Pancreas (tissue), 10 donors: Measurements from ENCODE around the gene SKI. TPM values are rescaled to one million over a fixed set of nuclear protein-coding genes. Genes with fewer than 3 reads are reported as not detected.
"Not testable (repeated sequence)": the region's sequence is repeated elsewhere in the genome, so short reads cannot be mapped to it uniquely, and the experiment has no call there.

Experiments
- ATAC-seq, 4 donors: fragments of 200-7000 bp; cut with Tn5 transposase; one replicate each; pipeline versions ENCODE4 v1.8.0 to v1.9.1; 2020; ENCODE audit warnings: mild to moderate bottlenecking in 4 of 4, moderate library complexity in 4 of 4
- DNase-seq, 6 donors: peaks; one replicate each; pipeline ENCODE4 v3.0.0-alpha.2; 2020
- FAIRE-seq: peaks from 2 replicates; lab custom pipeline; 2012; peaks lifted over from hg19 to GRCh38; lab: Jason Lieb, UNC
- H3K27ac ChIP-seq, 4 donors: fragments of 200-600 bp; sonication (generic); 1 replicate in 3 of 4; 2 replicates in 1 of 4; pipeline versions ENCODE4 v1.5.0 to v1.8.0; 2020
- H3K27me3 ChIP-seq, 4 donors: fragments of 200-600 bp; one replicate each; pipeline ENCODE4 v1.8.0; 2021
- H3K36me3 ChIP-seq, 3 donors: fragments of 200-600 bp; sonication (generic) in 1 of 3; one replicate each; pipeline versions ENCODE4 v1.5.0 to v1.8.0; 2020 to 2021
- H3K4me1 ChIP-seq, 3 donors: fragments of 200-600 bp; one replicate each; pipeline ENCODE4 v1.8.0; 2021
- H3K4me3 ChIP-seq, 4 donors: fragments of 200-600 bp; sonication (generic) in 2 of 4; one replicate each; pipeline versions ENCODE4 v1.5.0 to v1.8.0; 2020 to 2021
- H3K9me3 ChIP-seq, 4 donors: fragments of 200-600 bp; one replicate each; pipeline ENCODE4 v1.8.0; 2021
- CTCF ChIP-seq, 4 donors: fragments of 200-600 bp; sonication (generic) in 3 of 4; IDR thresholded peaks; one replicate each; pipeline versions ENCODE4 v1.5.0 to v1.8.0; 2021; ENCODE audit warnings: antibody characterized with exemption in 4 of 4
- WGBS, 2 donors: extraction: QIAGEN DNeasy Blood & Tissue Kit; methylation state at CpG; one replicate each; pipeline ENCODE4 v1.1.7; 2013; 5-methylcytosine and 5-hydroxymethylcytosine counted together
- intact Hi-C, 3 donors: fragments of 100-400 bp; cut with DNase I; formaldehyde crosslinking; loops; one replicate each; pipeline versions ENCODE4 v1.11.1 to v1.14.2; 2022
- polyA plus RNA-seq, 2 donors: library from polyadenylated mRNA; stranded (reverse); fragments of 200-250 nt; gene quantifications; one replicate each; pipeline ENCODE4 v1.2.3, GENCODE V29; 2013
- total RNA-seq, 6 donors: library from RNA; stranded (reverse); fragmentation: NEBNext Ultra II Directional in 4 of 6; extraction: Animal tissue kit (Norgen Biotek cat#: 25700) in 4 of 6; gene quantifications; one replicate each; pipeline versions ENCODE4 v1.2.1 to v1.2.4, GENCODE V29; 2021 to 2023
- donor health status: healthy with polysubstance abuse.
- donor health status: DM: no; HTN: no; CAD: no; lungs with moderate emphysema.
- donor health status: DM: no; HTN: no; CAD: no.
- donor health status: control.
- donor health status: control.
- donor health status: Bipolar disorder and iron deficiency.
- donor health status: DM: yes; HTN: yes; CAD: no.
- donor health status: DM: no; HTN: no; CAD: no.
- donor health status: DM: no; HTN: no; CAD: no.
- donor health status: DM: yes; HTN: yes; CAD: no.

The SKI gene
- total and polyA plus RNA-seq, 8 donors = 8.6 to 27.9 (median 14.0) TPM

- no peak overlapping the region for H3K27ac ChIP-seq
- FAIRE-seq (no peak), DNase-seq (no peak), ATAC-seq (no peak)
- intact Hi-C loops = no loop called here
- no peak overlapping the region for H3K4me3 ChIP-seq
- no peak for TF ChIP-seq CTCF (IDR thresholded peaks at IDR 0.05)
- H3K9me3 ChIP-seq = no peaks in the 10 kb centered on the region
- peaks cover 0 to 3% (median 0%) of the 10 kb centered on the region in 3 donors for H3K4me1 ChIP-seq
- no peaks in the 10 kb centered on the region for H3K36me3 ChIP-seq
- 86 to 87% methylated on average over 5 of the region's 5 CpGs for WGBS, 2 donors
- no peaks in the 10 kb centered on the region for H3K27me3 ChIP-seq
Measured at GRCh38 chr1:2294725-2295078, 66.6 kb downstream of the SKI start.

GRCh38 chr1:2295526-2295925 is 67.4 kb downstream of the SKI start:
- ATAC-seq = no peak
- H3K4me3 ChIP-seq = no peak overlapping the region
- H3K36me3 ChIP-seq = no peaks in the 10 kb centered on the region
- H3K27me3 ChIP-seq = no peaks in the 10 kb centered on the region
- no peak for DNase-seq
- FAIRE-seq = no peak
- no peaks in the 10 kb centered on the region for H3K4me1 ChIP-seq
- no peak overlapping the region for H3K27ac ChIP-seq
- 95 to 97% methylated on average over 13 of the region's 13 CpGs for WGBS, 2 donors
- intact Hi-C loops = no loop called here
- H3K9me3 ChIP-seq = no peaks in the 10 kb centered on the region
- no peak for TF ChIP-seq CTCF (IDR thresholded peaks at IDR 0.05)

- H3K27ac ChIP-seq, H3K4me3 ChIP-seq, H3K4me1 ChIP-seq, DNase-seq, ATAC-seq, H3K36me3 ChIP-seq, H3K27me3 ChIP-seq, H3K9me3 ChIP-seq, FAIRE-seq, intact Hi-C loops: not testable (repeated sequence)
- WGBS, 2 donors = 85 to 89% methylated on average over 9 of the region's 9 CpGs
Measured at GRCh38 chr1:2296211-2296610, 68.1 kb downstream of the SKI start.

- Histone ChIP-seq H3K9me3 (no peaks in the 10 kb centered on the region), H3K27ac (no peak overlapping the region), H3K27me3 (no peaks in the 10 kb centered on the region), H3K4me1 (no peaks in the 10 kb centered on the region), H3K36me3 (no peaks in the 10 kb centered on the region), H3K4me3 (no peak overlapping the region)
- no peak for DNase-seq
- ATAC-seq = no peak
- intact Hi-C loops = no loop called here
- 89 to 91% methylated on average over 18 of the region's 18 CpGs for WGBS, 2 donors
- no peak for FAIRE-seq
- no peak for TF ChIP-seq CTCF (IDR thresholded peaks at IDR 0.05)
Measured at GRCh38 chr1:2296614-2297013, 68.5 kb downstream of the SKI start.

- Histone ChIP-seq H3K36me3 (no peaks in the 10 kb centered on the region), H3K4me3 (no peak overlapping the region), H3K9me3 (no peaks in the 10 kb centered on the region), H3K4me1 (no peaks in the 10 kb centered on the region), H3K27ac (no peak overlapping the region), H3K27me3 (no peaks in the 10 kb centered on the region)
- WGBS, 2 donors = 94% methylated on average over 34 to 35 of the region's 35 CpGs
- DNase-seq (no peak), ATAC-seq (no peak), FAIRE-seq (no peak)
- TF ChIP-seq CTCF (IDR thresholded peaks at IDR 0.05) = no peak
- intact Hi-C loops = no loop called here
Measured at GRCh38 chr1:2297246-2298011, 69.3 kb downstream of the SKI start.
